HEK293 (cell line): ENCODE measurements around the gene FOXP1.

ENCODE experiments used
- AEBP2 ChIP-seq: fragments of 450-650 bp; formaldehyde crosslinking; IDR thresholded peaks from 2 replicates; pipeline ENCODE4 v1.5.1; 2016; ENCODE audit warnings: missing biosample characterization, missing genetic modification characterization, borderline replicate concordance
- GFI1B ChIP-seq: fragments of 450-650 bp; formaldehyde crosslinking; IDR thresholded peaks from 2 replicates; pipeline ENCODE4 v1.5.1; 2016; ENCODE audit warnings: missing biosample characterization, missing genetic modification characterization
- KLF16 ChIP-seq: fragments of 450-650 bp; formaldehyde crosslinking; IDR thresholded peaks from 2 replicates; pipeline ENCODE4 v1.5.1; 2017; ENCODE audit warnings: missing biosample characterization, missing genetic modification characterization
- KLF9 ChIP-seq: fragments of 450-650 bp; formaldehyde crosslinking; IDR thresholded peaks from 2 replicates; pipeline ENCODE4 v1.5.1; 2016; ENCODE audit warnings: missing biosample characterization, missing genetic modification characterization, low read depth
- YY1 ChIP-seq: fragments of 450-650 bp; formaldehyde crosslinking; IDR thresholded peaks from 2 replicates; pipeline ENCODE4 v1.5.1; 2018; ENCODE audit warnings: missing biosample characterization, missing genetic modification characterization
- ZFP41 ChIP-seq: fragments of 450-650 bp; formaldehyde crosslinking; IDR thresholded peaks from 2 replicates; pipeline ENCODE4 v1.5.1; 2016; ENCODE audit warnings: missing biosample characterization, missing genetic modification characterization, borderline replicate concordance
- ZNF138 ChIP-seq: fragments of 450-650 bp; formaldehyde crosslinking; IDR thresholded peaks from 2 replicates; pipeline ENCODE4 v1.5.1; 2016; ENCODE audit warnings: missing biosample characterization, missing genetic modification characterization, borderline replicate concordance
- ZNF354C ChIP-seq: fragments of 450-650 bp; formaldehyde crosslinking; IDR thresholded peaks from 2 replicates; pipeline ENCODE4 v1.5.1; 2016; ENCODE audit warnings: missing biosample characterization, missing genetic modification characterization, low read depth, borderline replicate concordance
- TF ChIP-seq, protein P1 (sequence below): fragments of 450-650 bp; formaldehyde crosslinking; IDR thresholded peaks from 2 replicates; pipeline ENCODE4 v1.5.1; 2017; ENCODE audit warnings: missing biosample characterization, missing genetic modification characterization
- TF ChIP-seq, protein P2 (sequence below): fragments of 450-650 bp; formaldehyde crosslinking; IDR thresholded peaks from 2 replicates; pipeline ENCODE4 v1.5.1; 2016; ENCODE audit warnings: missing biosample characterization, missing genetic modification characterization

DNA sequence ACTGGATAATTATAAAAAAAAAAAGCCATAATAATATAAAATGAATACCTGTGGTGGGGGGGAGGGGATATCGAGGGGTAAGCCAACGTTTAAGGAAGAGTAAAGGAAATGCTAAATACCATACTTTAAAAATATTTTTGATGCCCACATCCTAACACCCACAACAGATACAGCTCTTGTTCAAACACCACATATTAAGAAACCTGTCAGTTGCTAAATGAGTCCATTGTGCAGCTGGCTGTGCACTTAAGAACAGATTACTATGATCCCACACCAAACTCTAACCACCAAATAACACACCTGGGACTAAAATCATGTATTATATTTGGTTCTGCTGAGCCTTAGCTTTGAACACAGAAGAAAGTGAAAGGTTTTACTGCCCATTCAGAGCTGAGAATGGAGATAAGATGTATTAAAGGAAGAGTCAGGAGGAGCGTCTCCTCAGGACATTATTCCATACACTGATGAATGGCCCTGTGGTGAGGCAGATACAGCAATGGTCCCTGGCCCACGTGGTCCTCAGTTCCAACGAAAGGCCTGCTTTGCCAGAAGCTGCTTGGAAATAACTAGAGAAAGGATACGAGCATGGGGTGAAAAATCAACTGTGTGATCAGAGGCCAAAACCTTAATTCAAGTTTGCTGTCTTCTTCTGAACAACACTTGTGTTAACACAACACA lies 515.4 kb downstream of the FOXP1 start:
- no peak for TF ChIP-seq ZFP41 (tag by site-specific recombination)
- TF ChIP-seq, protein P1, sequence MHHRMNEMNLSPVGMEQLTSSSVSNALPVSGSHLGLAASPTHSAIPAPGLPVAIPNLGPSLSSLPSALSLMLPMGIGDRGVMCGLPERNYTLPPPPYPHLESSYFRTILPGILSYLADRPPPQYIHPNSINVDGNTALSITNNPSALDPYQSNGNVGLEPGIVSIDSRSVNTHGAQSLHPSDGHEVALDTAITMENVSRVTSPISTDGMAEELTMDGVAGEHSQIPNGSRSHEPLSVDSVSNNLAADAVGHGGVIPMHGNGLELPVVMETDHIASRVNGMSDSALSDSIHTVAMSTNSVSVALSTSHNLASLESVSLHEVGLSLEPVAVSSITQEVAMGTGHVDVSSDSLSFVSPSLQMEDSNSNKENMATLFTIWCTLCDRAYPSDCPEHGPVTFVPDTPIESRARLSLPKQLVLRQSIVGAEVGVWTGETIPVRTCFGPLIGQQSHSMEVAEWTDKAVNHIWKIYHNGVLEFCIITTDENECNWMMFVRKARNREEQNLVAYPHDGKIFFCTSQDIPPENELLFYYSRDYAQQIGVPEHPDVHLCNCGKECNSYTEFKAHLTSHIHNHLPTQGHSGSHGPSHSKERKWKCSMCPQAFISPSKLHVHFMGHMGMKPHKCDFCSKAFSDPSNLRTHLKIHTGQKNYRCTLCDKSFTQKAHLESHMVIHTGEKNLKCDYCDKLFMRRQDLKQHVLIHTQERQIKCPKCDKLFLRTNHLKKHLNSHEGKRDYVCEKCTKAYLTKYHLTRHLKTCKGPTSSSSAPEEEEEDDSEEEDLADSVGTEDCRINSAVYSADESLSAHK: no peak
- TF ChIP-seq, protein P2, sequence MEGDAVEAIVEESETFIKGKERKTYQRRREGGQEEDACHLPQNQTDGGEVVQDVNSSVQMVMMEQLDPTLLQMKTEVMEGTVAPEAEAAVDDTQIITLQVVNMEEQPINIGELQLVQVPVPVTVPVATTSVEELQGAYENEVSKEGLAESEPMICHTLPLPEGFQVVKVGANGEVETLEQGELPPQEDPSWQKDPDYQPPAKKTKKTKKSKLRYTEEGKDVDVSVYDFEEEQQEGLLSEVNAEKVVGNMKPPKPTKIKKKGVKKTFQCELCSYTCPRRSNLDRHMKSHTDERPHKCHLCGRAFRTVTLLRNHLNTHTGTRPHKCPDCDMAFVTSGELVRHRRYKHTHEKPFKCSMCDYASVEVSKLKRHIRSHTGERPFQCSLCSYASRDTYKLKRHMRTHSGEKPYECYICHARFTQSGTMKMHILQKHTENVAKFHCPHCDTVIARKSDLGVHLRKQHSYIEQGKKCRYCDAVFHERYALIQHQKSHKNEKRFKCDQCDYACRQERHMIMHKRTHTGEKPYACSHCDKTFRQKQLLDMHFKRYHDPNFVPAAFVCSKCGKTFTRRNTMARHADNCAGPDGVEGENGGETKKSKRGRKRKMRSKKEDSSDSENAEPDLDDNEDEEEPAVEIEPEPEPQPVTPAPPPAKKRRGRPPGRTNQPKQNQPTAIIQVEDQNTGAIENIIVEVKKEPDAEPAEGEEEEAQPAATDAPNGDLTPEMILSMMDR (tag by site-specific recombination): no peak
- no peak for TF ChIP-seq YY1
- no peak for TF ChIP-seq ZNF138
- TF ChIP-seq GFI1B (tag by site-specific recombination): no peak
- TF ChIP-seq KLF16: no peak
- TF ChIP-seq KLF9: no peak
- TF ChIP-seq ZNF354C: no peak
- no peak for TF ChIP-seq AEBP2 (tag by site-specific recombination)
